IPS-20b (cell line): Measurements from ENCODE around the gene ALG1L2.
"Not testable (repeated sequence)": the region's sequence is repeated elsewhere in the genome, so short reads cannot be mapped to it uniquely, and the experiment has no call there.

ENCODE experiments used
- H3K27ac ChIP-seq: one replicate; pipeline ENCODE4 v1.5.1; 2013; ENCODE audit warnings: low read length
- H3K27me3 ChIP-seq: 2 replicates; pipeline ENCODE4 v1.6.1; 2013; ENCODE audit warnings: mild to moderate bottlenecking, low read length, inconsistent platforms; ENCODE audit not compliant: insufficient read depth
- H3K36me3 ChIP-seq: 2 replicates; pipeline ENCODE4 v1.6.1; 2013; ENCODE audit warnings: low read depth, mild to moderate bottlenecking, inconsistent platforms, low read length, moderate library complexity; ENCODE audit not compliant: insufficient read depth
- H3K4me1 ChIP-seq: 2 replicates; pipeline ENCODE4 v1.6.1; 2013; ENCODE audit warnings: mild to moderate bottlenecking, control low read depth, inconsistent platforms, low read length, moderate library complexity; ENCODE audit not compliant: insufficient read depth
- H3K4me3 ChIP-seq: 2 replicates; pipeline ENCODE4 v1.5.1; 2013; ENCODE audit warnings: mild to moderate bottlenecking, low read length, inconsistent platforms
- H3K9ac ChIP-seq: 2 replicates; pipeline ENCODE4 v1.6.1; 2013; ENCODE audit warnings: low read depth, mild to moderate bottlenecking, inconsistent platforms, low read length, moderate library complexity
- H3K9me3 ChIP-seq: 2 replicates; pipeline ENCODE4 v1.6.1; 2013; ENCODE audit warnings: mild to moderate bottlenecking, low read depth, low read length, inconsistent platforms; ENCODE audit not compliant: insufficient read depth

The ALG1L2 gene

GRCh38 chr3:130144328-130144650 lies 62.7 kb downstream of the ALG1L2 start:
- H3K27ac ChIP-seq, H3K9ac ChIP-seq, H3K9me3 ChIP-seq, H3K4me1 ChIP-seq, H3K4me3 ChIP-seq, H3K36me3 ChIP-seq, H3K27me3 ChIP-seq: not testable (repeated sequence)

GRCh38 chr3:130145456-130145855 lies 63.8 kb downstream of the ALG1L2 start:
- H3K36me3 ChIP-seq, H3K4me1 ChIP-seq, H3K9me3 ChIP-seq, H3K9ac ChIP-seq, H3K27me3 ChIP-seq, H3K27ac ChIP-seq, H3K4me3 ChIP-seq: not testable (repeated sequence)

GRCh38 chr3:130146465-130146864 lies 64.8 kb downstream of the ALG1L2 start:
- not testable (repeated sequence) for H3K27ac ChIP-seq, H3K9me3 ChIP-seq, H3K4me3 ChIP-seq, H3K27me3 ChIP-seq, H3K36me3 ChIP-seq, H3K4me1 ChIP-seq, H3K9ac ChIP-seq
